GM21390 (cell line): ENCODE data around the gene NUBP1.
"Not testable (repeated sequence)": the region's sequence is repeated elsewhere in the genome, so short reads cannot be mapped to it uniquely, and the experiment has no call there.

Experiments
- ATAC-seq: cut with Tn5 transposase; IDR thresholded peaks from one replicate; pipeline ENCODE4 v1.9.1; 2021; ENCODE audit not compliant: unreplicated experiment

NUBP1 gene

GRCh38 chr16:10743610-10744369 lies at the start of gene NUBP1:
NUBP1 (plus strand) TSS chr16:10743842; CDS start chr16:10743864, 22 bp downstream.
- peak; percentile 84 for ATAC-seq

GRCh38 chr16:10693889-10694288 lies 49.8 kb upstream of the NUBP1 start:
- ATAC-seq, result no peak

- no peak for ATAC-seq
These were observed 49.3 kb upstream of the NUBP1 start for GRCh38 chr16:10694306-10694705.

GRCh38 chr16:10694830-10695229 lies 48.8 kb upstream of the NUBP1 start, which contains the start of gene TEKT5:
TEKT5 (minus strand) TSS chr16:10694930; CDS start chr16:10694873, 57 bp downstream.
- no peak for ATAC-seq

GRCh38 chr16:10699756-10700155 lies 43.9 kb upstream of the NUBP1 start:
- ATAC-seq, result no peak

- ATAC-seq, result no peak
These were observed 34.7 kb upstream of the NUBP1 start for GRCh38 chr16:10708969-10709368.

- no peak for ATAC-seq
These were observed 15.4 kb upstream of the NUBP1 start for GRCh38 chr16:10728003-10728887.

- no peak for ATAC-seq
These were observed 14.3 kb upstream of the NUBP1 start for GRCh38 chr16:10729104-10730048.

- ATAC-seq, result no peak
These were observed 11.9 kb upstream of the NUBP1 start for GRCh38 chr16:10731790-10732189.

- no peak for ATAC-seq
These were observed 6.5 kb upstream of the NUBP1 start for GRCh38 chr16:10737068-10737625.

GRCh38 chr16:10738231-10739077 lies 5.2 kb upstream of the NUBP1 start:
- peak; percentile 73 for ATAC-seq

- ATAC-seq, result no peak
These were observed 3.4 kb upstream of the NUBP1 start for GRCh38 chr16:10740000-10740844.

- no peak for ATAC-seq
These were observed 2.8 kb upstream of the NUBP1 start for GRCh38 chr16:10740845-10741208.

- ATAC-seq, result not testable (repeated sequence)
These were observed 2.4 kb upstream of the NUBP1 start for GRCh38 chr16:10741249-10741648.

GRCh38 chr16:10741844-10742243 lies 1.8 kb upstream of the NUBP1 start:
- no peak for ATAC-seq

- ATAC-seq, result no peak
These were observed 424 bp upstream of the NUBP1 start for GRCh38 chr16:10743227-10743609.

GRCh38 chr16:10744370-10745030 lies 858 bp downstream of the NUBP1 start:
- no peak for ATAC-seq

- ATAC-seq, result no peak
These were observed 2.2 kb downstream of the NUBP1 start for GRCh38 chr16:10745841-10746240.
